RKO (cell line): ENCODE data around the gene DEAF1.
"Not testable (repeated sequence)": the region's sequence is repeated elsewhere in the genome, so short reads cannot be mapped to it uniquely, and the experiment has no call there.

Experiments
- DNase-seq: peaks from one replicate; pipeline ENCODE4 v3.0.0-alpha.2; 2016; ENCODE audit warnings: low spot score

Gene DEAF1

GRCh38 chr11:694563-695287 lies at the start of gene DEAF1:
DEAF1 (minus strand) TSS chr11:695222; CDS start chr11:695047, 175 bp downstream.
- peak; percentile 96 for DNase-seq

- no peak for DNase-seq
Measured at GRCh38 chr11:742571-743201, 47.7 kb upstream of the DEAF1 start.

GRCh38 chr11:742156-742546 lies 47.1 kb upstream of the DEAF1 start:
- DNase-seq: no peak

- not testable (repeated sequence) for DNase-seq
Measured at GRCh38 chr11:737899-738298, 42.9 kb upstream of the DEAF1 start.

GRCh38 chr11:737366-737765 lies 42.3 kb upstream of the DEAF1 start:
- DNase-seq: no peak

- not testable (repeated sequence) for DNase-seq
Measured at GRCh38 chr11:734541-734940, 39.5 kb upstream of the DEAF1 start.

GRCh38 chr11:733072-733471 lies 38.0 kb upstream of the DEAF1 start:
- no peak for DNase-seq

GRCh38 chr11:729492-730074 lies 34.6 kb upstream of the DEAF1 start:
- no peak for DNase-seq

GRCh38 chr11:728901-729491 lies 34.0 kb upstream of the DEAF1 start:
- no peak for DNase-seq

- peak; percentile 96 for DNase-seq
Measured at GRCh38 chr11:727859-728748, 33.1 kb upstream of the DEAF1 start.

- DNase-seq: no peak
Measured at GRCh38 chr11:727281-727701, 32.3 kb upstream of the DEAF1 start.

- DNase-seq: no peak
Measured at GRCh38 chr11:726278-727220, 31.5 kb upstream of the DEAF1 start.

GRCh38 chr11:725624-726202 lies 30.7 kb upstream of the DEAF1 start:
- DNase-seq: no peak

- DNase-seq: no peak
Measured at GRCh38 chr11:724778-725386, 29.9 kb upstream of the DEAF1 start.

- no peak for DNase-seq
Measured at GRCh38 chr11:724049-724777, 29.2 kb upstream of the DEAF1 start.

GRCh38 chr11:723120-723883 lies 28.3 kb upstream of the DEAF1 start:
- DNase-seq: peak; percentile 66

GRCh38 chr11:722346-722811 lies 27.4 kb upstream of the DEAF1 start:
- DNase-seq: no peak

GRCh38 chr11:721741-722345 lies 26.8 kb upstream of the DEAF1 start:
- DNase-seq: no peak
